ENCODE measurements around the gene IL32.
"Not testable (repeated sequence)": the region's sequence is repeated elsewhere in the genome, so short reads cannot be mapped to it uniquely, and the experiment has no call there.

The IL32 gene

DNA sequence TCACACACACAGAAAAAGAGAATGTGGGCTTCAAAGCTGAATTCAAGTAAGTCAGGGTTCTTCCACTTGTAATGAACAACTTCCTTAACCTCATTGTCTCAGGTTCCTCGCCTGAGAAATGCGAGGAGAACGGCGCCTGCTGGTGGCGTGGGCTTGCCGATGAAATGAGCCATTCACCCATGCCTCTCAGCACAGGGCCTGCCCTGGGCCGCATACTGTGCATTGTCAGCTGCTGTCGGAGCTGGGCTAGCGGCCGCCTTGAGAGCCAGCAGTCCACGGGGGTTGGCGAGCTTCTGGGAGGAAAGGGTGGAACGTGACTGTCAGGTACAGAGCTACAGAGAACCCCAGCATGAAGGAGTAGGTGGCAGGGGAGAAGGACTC, 12.1 kb upstream of the IL32 start:
- DNase-seq, result not testable (repeated sequence)

GRCh38 chr16:3054965-3055733, 10.3 kb upstream of the IL32 start:
- DNase-seq, result no peak

- not testable (repeated sequence) for DNase-seq
Observed at GRCh38 chr16:3055734-3056115, 9.7 kb upstream of the IL32 start.

DNA sequence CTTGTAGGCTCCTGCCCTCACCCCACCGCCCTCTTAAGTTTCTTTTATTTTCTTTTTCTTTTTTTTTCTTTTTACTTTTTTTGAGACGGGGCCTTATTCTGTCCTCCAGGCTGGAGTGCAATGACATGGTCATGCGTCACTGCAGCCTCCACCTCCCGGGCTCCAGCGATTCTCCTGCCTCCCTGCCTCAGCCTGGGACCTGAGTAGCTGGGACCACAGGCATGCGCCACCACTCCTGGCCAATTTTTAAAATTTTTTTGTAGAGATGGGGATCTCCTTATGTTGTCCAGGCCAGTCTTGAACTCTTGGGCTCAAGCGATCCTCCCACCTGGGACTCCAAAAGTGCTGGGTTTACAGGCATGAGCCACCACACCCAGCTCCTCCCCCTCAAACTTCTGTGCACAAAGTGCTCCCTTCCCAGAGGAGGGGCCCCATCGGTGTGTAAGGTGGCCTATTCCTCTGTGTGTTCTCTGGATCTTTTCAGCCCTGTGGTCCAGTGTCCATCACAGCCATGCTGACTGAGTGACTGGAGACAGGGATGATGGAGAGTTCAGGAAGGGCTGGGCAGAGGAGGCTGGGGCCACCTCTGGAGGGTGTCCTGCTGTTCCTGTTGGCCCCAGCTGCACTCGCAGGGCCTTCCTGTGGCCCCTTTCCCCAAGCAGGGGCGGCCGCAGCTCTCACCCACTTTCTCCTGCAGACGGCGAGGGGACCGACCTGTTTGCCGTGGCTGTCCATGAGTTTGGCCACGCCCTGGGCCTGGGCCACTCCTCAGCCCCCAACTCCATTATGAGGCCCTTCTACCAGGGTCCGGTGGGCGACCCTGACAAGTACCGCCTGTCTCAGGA, 8.9 kb upstream of the IL32 start:
- no peak for DNase-seq

GRCh38 chr16:3057181-3058138, 8.0 kb upstream of the IL32 start:
- DNase-seq, result no peak

- no peak for DNase-seq
Observed at GRCh38 chr16:3058139-3059030, 7.1 kb upstream of the IL32 start.

- DNase-seq, result peak; percentile 36
Observed at GRCh38 chr16:3059041-3059722, 6.3 kb upstream of the IL32 start.

GRCh38 chr16:3059723-3060242, 5.7 kb upstream of the IL32 start:
- no peak for DNase-seq

DNA sequence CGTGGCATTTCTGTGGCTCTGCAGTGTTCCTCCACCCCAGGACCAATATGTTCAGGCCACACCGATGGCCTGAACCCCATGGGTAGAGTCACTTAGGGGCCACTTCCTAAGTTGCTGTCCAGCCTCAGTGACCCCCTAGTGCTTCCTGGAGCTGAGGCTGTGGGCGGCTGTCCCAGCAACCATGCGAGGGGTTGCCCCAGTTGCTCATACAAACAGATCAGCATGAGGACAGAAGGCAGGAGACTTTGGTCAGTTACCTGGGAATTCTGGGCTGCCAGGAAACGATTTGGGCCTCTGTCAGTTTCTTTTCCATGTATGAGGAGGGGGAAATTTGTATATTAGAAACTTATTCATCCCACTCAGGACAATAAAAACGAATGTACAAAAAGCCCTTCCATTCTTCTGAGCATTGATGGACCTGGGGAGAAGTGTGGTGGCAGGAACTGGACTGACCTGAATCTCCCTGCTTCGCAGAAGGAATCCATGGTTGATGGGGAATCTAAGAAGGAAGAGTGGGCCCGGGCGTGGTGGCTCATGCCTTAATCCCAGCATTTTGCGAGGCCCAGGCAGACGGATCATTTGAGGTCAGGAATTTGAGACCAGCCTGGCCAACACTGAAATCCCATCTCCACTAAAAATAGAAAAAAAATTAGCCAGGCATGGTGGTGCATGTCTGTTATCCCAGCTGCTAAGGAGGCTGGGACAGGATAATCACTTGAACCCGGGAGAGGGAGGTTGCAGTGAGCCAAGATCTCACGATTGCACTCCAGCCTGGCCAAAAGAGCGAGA, 4.9 kb upstream of the IL32 start:
- DNase-seq, result no peak

DNA sequence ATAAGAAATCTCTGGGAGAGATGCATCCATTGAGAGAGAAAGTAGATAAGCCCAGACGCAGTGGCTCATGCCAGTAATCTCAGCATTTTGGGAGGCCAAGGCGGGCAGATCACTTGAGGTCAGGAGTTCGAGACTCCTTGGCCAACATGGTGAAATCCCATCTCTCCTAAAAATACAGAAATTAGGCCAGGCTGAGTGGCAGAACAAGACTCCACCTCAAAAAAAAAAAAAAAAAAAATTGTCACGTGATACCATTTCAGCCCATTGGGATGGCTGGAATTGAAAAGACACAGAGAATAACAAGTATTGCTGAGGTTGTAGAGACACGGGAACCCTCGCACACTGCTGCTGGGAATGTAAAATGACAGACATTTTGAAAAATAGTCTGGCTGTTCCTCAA, 2.9 kb upstream of the IL32 start:
- DNase-seq, result no peak

DNA sequence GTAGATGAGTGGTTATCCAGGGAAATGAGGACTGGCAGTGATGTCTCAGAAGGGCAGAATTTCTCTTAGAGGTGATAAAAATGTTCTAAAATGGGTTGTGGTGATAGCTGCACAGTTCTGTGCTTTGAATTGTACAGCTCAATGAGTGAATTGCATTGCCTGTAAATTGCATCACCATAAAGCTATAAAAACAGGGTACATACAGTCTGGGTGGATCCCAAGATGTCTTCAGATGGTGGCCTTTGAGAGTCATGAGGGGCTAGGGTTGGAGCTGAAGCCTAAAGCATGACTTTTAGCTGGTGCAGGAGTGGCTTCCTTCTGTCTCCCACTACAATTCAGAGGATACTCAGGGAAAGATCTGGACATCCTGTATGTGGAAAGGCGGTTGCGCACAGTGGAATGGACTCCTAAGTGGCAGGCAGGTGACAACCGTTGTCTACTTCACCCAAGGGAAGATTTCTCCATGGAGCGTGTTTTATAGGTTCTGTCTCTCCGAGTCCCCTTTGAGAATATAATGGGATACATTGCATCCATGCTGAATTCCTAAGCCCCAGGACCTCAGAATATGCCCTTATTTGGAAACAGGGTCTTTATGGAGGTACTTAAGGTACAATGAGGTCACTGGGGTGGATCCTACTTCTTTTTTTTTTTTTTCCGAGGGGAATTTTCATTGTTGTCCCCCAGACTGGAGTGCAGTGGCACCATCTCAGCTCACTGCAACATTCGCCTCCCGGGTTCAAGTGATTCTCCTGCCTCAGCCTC, 1.6 kb upstream of the IL32 start:
- DNase-seq, result no peak

- no peak for DNase-seq
Observed at GRCh38 chr16:3065742-3066439, 451 bp downstream of the IL32 start.

GRCh38 chr16:3066440-3066748, 954 bp downstream of the IL32 start:
- DNase-seq, result no peak

GRCh38 chr16:3068487-3068886, 3.0 kb downstream of the IL32 start:
- no peak for DNase-seq

- not testable (repeated sequence) for DNase-seq
Observed at GRCh38 chr16:3069146-3069545, 3.7 kb downstream of the IL32 start.

DNA sequence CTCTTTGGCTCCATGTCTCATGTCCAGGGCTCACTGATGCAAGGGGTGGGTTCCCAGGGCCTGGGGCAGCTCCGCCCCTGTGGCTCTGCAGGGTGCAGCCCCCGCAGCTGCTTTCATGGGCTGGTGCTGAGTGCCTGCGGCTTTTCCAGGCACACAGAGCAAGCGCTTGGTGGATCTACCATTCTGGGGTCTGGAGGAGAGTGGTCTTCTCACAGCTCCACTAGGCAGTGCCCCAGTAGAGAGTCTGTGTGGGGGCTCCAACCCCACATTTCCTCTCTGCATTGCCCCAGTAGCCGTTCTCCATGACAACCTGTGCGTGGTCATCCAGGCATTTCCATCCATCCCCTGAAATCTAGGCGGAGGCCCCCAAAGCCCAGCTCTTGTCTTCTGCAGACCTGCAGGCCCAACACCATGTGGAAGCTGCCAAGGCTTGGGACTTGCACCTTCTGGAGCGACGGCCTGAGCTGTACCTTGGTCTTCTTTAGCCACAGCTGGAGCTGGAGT, 5.2 kb downstream of the IL32 start:
- DNase-seq, result no peak

DNA sequence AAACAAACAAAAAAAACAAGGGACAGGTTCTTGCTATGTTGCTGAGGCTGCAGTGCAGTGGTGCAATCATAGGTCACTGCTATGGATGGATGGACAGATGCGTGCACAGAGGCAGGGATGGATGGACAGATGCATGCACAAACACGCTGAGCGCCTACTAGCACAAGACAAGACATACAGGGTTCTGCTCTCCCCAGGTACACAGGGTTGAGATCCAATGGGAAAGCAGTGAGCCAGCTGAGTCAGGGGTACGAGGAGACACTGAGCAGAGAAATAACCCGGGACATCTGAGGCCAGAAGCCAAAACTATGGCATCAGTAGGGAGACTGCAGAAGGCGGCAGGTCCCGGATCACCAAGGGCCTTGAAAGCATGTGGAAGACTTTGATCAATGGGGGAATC, 6.2 kb downstream of the IL32 start:
- no peak for DNase-seq

DNA sequence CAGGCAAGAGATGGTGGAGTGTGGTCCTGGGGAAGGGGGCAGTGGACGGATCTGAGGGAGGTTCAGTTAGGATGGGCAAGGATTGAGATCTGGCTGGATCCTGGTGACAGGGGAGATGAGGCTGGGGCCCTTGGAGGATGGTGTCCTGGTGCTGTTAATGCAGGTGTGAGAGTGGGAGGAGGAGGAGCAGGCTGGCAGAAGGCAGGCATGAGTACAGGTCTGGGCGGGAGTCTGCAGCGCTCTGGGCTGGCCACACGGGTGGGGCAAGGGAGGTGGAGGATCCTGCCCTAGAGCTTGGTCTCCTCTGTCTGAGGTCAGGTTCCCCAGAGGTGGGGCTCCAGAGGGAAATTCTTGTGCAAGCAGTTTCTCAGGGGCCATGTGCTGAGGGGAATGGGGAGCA, 6.7 kb downstream of the IL32 start:
- DNase-seq, result not testable (repeated sequence)
